SHP77 treated with DMSO at 0.1 percent for 48 hours (cell line): ENCODE data around the gene MTFP1.
"Not testable (repeated sequence)": the region's sequence is repeated elsewhere in the genome, so short reads cannot be mapped to it uniquely, and the experiment has no call there.

ENCODE experiments used
- DNase-seq: peaks from one replicate; lab custom pipeline; 2025; lab: John Stamatoyannopoulos, UW

MTFP1 gene

DNA sequence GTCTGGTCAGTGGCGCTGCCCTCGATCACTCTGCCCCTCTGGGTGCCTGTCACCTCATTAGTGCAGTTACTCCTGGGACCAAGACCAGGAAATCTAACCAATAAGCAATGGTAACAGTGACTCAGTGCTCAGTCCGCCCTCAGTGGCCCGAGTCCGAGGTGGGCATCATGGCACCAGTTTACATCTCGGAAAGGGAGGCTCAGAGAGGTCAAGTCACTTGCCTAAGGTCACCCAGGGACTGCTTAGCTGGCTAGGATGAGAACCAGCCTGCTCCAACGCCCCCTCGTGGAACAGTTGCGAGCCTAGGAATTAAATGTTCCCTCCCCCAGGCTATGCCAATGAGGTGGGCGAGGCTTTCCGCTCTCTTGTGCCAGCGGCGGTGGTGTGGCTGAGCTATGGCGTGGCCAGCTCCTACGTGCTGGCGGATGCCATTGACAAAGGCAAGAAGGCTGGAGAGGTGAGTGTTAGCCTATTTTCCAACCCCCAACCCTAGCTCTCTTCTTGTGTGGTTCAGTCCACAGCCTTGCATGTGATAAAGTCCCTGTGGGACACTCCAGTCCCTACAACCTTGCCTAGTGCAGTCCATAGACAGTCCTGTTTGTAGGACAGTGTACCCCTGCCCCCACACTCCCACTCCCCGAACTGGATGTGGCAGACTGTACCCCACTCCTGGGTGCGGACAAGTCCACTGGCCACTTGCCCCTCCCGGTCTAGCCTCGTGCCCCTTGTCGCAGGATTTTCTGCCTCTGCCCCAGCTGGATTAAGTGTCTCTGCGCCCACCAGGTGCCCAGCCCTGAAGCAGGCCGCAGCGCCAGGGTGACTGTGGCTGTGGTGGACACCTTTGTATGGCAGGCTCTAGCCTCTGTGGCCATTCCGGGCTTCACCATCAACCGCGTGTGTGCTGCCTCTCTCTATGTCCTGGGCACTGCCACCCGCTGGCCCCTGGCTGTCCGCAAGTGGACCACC is 1.1 kb downstream of the MTFP1 start:
- peak; percentile 54 for DNase-seq

- DNase-seq = no peak
These were observed 2.3 kb downstream of the MTFP1 start for GRCh38 chr22:30427871-30428270.

GRCh38 chr22:30429887-30430286 is 4.3 kb downstream of the MTFP1 start:
- no peak for DNase-seq

- no peak for DNase-seq
These were observed 5.4 kb downstream of the MTFP1 start for GRCh38 chr22:30430933-30431332.

- DNase-seq = no peak
These were observed 6.5 kb downstream of the MTFP1 start for GRCh38 chr22:30432096-30432495.

GRCh38 chr22:30432520-30432919 is 7.0 kb downstream of the MTFP1 start:
- no peak for DNase-seq

GRCh38 chr22:30433227-30433626 is 7.7 kb downstream of the MTFP1 start:
- DNase-seq = no peak

- no peak for DNase-seq
These were observed 8.2 kb downstream of the MTFP1 start for GRCh38 chr22:30433773-30434172.

DNA sequence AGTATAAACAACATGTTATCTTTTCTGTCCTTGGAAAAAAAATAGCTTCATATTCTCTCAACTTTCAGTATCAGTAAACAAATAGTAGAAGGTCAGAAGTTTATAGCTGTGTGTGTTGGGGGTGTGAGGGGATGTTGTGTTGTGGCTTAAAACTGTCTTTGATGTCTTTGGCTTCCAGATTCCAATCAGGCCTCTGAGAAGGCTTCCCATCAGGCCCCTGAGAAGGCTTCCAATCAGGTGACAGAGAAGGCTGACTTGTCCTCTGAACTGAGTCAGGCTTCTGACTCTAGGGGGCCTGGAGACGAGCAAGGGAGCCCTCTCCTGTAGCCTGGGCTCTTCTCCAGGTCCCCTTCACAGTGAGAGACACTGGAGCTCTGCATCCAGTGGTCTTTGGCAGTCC is 9.3 kb downstream of the MTFP1 start:
- DNase-seq = no peak

- DNase-seq = no peak
These were observed 10.1 kb downstream of the MTFP1 start for GRCh38 chr22:30435674-30436126.

DNA sequence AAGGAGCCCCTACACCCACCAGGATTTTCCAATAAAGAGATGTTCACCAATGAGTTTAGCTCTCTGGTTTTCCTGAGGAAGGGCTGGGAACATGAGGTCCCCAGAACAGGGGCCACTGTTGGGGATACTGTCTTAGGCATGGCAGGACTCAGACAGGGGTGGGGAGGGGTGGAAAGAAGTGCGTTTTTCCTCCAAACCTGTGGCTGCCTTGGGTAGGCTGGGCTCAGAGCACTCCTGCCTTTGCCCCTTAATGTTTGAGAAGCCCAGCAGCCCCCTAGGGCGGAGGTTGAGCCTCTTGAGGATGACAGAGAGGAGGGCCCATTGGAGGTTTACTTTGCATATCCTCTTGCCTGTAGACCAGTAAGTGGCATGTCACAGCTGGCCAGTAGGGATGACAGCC is 10.6 kb downstream of the MTFP1 start:
- no peak for DNase-seq

DNA sequence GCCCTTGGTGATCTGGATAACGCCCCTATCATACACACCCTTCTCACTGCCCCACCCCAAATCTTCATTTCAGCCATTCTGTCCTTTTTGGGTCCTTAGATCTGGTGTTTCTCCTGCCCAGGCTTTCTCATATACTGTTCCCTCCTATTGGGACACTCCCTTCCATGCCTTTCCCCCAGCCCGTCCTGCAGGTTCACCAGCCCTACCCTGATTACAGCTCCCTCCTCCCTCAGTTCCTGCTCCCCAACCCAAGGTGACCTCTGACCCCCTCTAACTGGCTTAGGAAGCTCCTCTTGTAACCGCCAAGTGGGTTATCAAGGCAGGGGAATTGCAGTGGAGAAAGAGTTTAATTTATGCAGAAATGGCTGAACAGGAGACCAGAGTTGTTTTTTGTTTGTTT is 13.0 kb downstream of the MTFP1 start:
- no peak for DNase-seq

DNA sequence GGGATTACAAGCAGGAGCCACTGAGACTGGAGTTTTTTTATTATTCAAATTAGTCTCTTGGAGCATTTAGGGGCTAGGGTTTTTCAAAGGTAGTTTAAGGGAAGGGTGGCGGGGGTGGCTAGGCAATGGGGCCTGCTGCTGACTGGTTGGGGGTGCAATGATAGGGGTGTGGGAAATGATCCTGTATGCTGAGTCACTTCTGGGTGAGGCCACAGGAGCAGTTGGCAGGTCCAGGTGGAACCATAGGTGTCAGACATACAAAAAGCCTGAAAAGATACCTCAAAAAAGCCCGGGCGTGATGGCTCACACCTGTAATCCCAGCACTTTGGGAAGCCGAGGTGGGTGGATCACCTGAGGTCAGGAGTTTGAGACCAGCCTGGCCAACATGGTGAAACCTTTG is 13.7 kb downstream of the MTFP1 start:
- no peak for DNase-seq

- DNase-seq = no peak
These were observed 14.3 kb downstream of the MTFP1 start for GRCh38 chr22:30439836-30440235.

- DNase-seq = no peak
These were observed 15.5 kb downstream of the MTFP1 start for GRCh38 chr22:30441088-30441487.

- DNase-seq = peak; percentile 43
These were observed 19.3 kb downstream of the MTFP1 start for GRCh38 chr22:30444632-30445437.

DNA sequence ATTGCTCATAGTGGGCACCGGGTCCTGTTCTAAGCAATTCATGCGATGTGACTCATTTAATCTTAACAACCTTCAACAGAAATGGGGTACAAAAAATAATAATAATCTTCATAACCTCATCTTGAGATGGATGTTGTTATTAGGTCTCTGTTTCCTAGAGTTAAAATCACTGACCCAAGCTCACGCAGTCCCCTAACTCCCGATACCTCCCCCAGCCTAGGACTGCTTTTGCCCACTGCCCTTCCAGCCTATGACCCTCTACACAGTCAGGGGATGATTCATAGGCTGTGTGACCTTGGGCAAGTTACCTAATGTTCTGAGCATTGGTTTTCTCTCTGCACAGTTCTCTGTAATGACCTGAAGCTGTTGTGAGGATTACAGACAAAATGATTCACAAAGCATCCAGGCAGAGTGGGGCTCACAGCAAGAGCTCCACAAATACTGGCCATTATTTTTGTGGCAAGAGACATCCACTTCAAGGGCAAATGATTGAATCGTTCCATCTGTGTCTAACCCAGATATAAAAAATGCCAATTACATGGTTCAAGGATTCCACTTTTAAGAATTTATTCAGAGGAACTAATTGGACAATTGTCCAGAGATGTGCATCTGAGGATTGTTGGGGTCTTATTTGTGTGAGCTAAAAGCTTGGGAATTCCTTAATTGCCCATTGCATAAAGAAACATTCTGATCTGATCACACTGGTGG is 20.0 kb downstream of the MTFP1 start:
- DNase-seq = no peak

GRCh38 chr22:30447656-30448055 is 22.1 kb downstream of the MTFP1 start:
- DNase-seq = no peak

DNA sequence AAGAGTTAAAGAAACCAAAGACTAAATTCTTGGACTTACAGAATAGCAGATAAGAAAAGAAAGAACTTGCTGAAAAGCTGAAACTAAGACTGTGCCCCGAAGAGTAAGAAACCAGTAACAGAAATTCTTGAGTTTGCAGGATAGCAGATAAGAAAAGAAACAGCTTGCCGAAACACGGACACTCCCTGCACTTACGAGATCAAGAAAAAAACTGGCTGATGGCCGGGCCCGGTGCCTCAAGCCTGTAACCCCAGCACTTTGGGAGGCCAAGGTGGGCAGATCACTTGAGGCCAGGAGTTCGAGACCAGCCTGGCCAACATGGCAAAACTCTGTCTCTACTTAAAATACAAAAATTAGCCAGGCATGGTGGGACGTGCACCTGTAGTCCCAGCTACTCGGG is 25.9 kb downstream of the MTFP1 start:
- DNase-seq = not testable (repeated sequence)

DNA sequence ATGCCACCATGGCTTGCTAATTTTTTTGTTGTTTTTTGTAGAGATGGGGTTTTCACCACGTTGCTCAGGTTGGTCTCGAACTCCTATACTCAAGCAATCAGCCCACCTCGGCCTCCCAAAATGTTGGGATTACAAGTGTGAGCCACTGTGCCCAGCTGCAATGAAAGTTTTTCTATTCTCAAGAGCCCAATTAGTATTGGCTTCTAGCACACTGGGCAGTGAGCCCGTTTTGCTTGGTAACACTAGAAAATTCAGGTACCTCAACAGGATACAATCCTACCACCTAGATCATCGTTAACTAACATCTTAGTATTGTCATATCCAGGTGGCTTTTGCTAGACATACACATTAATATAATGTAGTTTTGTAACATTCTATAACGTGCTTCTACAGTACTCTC is 27.3 kb downstream of the MTFP1 start:
- DNase-seq = no peak

DNA sequence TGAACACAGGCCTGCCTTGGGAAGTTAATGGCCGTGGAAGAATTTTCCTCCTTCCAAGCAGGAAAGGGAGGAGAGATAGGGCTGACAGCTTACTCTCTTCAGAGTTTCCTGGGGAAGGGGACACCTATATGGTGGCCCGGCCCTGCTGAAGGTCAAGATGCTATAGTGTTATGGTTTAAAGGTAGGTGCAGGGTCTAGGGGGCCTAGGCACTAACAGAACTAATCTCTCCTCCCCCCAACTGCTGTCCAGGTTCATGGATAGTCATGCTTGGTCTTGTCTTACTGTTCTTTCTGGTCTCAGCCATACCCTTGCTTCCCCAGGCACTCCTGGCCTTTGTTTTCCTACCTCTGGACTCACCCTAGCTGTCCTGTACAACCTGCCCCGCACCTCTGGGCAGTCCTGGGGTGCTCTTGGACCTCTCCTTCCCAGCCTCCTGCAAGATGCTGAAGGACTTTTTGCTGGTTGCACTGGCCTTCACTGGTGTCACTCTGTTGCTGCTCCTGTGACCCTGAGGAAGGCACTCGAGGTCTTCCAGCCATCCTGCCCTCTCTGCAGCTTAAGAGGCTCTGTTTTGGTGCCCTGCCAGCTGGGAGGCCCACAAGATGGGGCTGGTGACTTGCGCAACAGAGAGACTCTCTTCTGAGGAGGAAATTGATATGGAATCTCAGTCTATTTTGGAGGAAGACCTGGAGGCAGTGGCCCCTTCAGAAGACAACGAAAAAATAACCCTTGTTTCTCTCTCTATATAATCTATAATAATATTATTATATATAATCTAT is 28.4 kb downstream of the MTFP1 start:
- DNase-seq = peak; percentile 4
